Neural cell (in vitro differentiated cells): ENCODE measurements around the gene PLCXD3. TPM values are rescaled to one million over a fixed set of nuclear protein-coding genes. Genes with fewer than 3 reads are reported as not detected.

ENCODE experiments used
- H2AFZ ChIP-seq: fragments of 200-600, 300-800 bp; sonication (generic), shearing (Covaris generic); 2 replicates; pipeline ENCODE4 v1.6.0; 2014; ENCODE audit warnings: low read depth, mild to moderate bottlenecking, antibody characterized with exemption, low read length, moderate library complexity
- H3F3A ChIP-seq: fragments of 200-600 bp; shearing (Covaris generic); 2 replicates; pipeline ENCODE4 v1.6.1; 2016; ENCODE audit warnings: mild to moderate bottlenecking, moderate library complexity, mixed read lengths, antibody characterized with exemption, low read length; ENCODE audit not compliant: insufficient read depth, poor library complexity, severe bottlenecking
- H3K27ac ChIP-seq: fragments of 200-600, 300-800 bp; sonication (generic), shearing (Covaris generic); 2 replicates; pipeline ENCODE4 v1.5.1; 2014; ENCODE audit warnings: mild to moderate bottlenecking, low read length, moderate library complexity
- H3K27me3 ChIP-seq: fragments of 300-800, 200-600 bp; sonication (generic), shearing (Covaris generic); 2 replicates; pipeline ENCODE4 v1.6.0; 2014; ENCODE audit warnings: mild to moderate bottlenecking, low read depth, low read length, moderate library complexity; ENCODE audit not compliant: insufficient read depth
- H3K36me3 ChIP-seq: fragments of 300-800, 200-600 bp; sonication (generic), shearing (Covaris generic); 2 replicates; pipeline ENCODE4 v1.5.1; 2014; ENCODE audit warnings: mild to moderate bottlenecking, antibody characterized with exemption, low read length, moderate library complexity; ENCODE audit not compliant: insufficient read depth
- H3K4me2 ChIP-seq: fragments of 300-800, 200-600 bp; sonication (generic), shearing (Covaris generic); 2 replicates; pipeline ENCODE4 v1.6.0; 2014; ENCODE audit warnings: mild to moderate bottlenecking, low read length
- H3K4me3 ChIP-seq: fragments of 300-800, 200-600 bp; sonication (generic), shearing (Covaris generic); 2 replicates; pipeline ENCODE4 v1.5.1; 2014; ENCODE audit warnings: mild to moderate bottlenecking, low read length, moderate library complexity
- H3K79me2 ChIP-seq: fragments of 200-600 bp; shearing (Covaris generic); replicated peaks from 2 replicates; pipeline ENCODE4 v1.6.0; 2014; ENCODE audit warnings: mild to moderate bottlenecking, low read length, moderate library complexity; ENCODE audit not compliant: insufficient read depth
- H3K9ac ChIP-seq: fragments of 300-800, 200-600 bp; sonication (generic), shearing (Covaris generic); 2 replicates; pipeline ENCODE4 v1.6.1; 2016; ENCODE audit warnings: mild to moderate bottlenecking, low read length, mixed read lengths
- H3K9me2 ChIP-seq: fragments of 200-600 bp; shearing (Covaris generic); 2 replicates; pipeline ENCODE4 v1.6.1; 2016; ENCODE audit warnings: mild to moderate bottlenecking, low read length, mixed read lengths; ENCODE audit not compliant: insufficient read depth
- H3K9me3 ChIP-seq: fragments of 200-600, 300-800 bp; sonication (generic), shearing (Covaris generic); 2 replicates; pipeline ENCODE4 v1.6.1; 2016; ENCODE audit warnings: mild to moderate bottlenecking, mixed run types, low read length, moderate library complexity, mixed read lengths
- H4K20me1 ChIP-seq: fragments of 200-600 bp; shearing (Covaris generic); 2 replicates; pipeline ENCODE4 v1.6.1; 2016; ENCODE audit warnings: mild to moderate bottlenecking, mixed run types; ENCODE audit not compliant: insufficient read depth
- CTCF ChIP-seq: fragments of 450-650 bp; IDR thresholded peaks from 2 replicates; pipeline ENCODE4 v1.5.1; 2014; ENCODE audit warnings: antibody characterized with exemption, mild to moderate bottlenecking, moderate library complexity; ENCODE audit not compliant: poor library complexity, severe bottlenecking
- EP300 ChIP-seq: fragments of 450-650 bp; conservative IDR thresholded peaks from 2 replicates; pipeline ENCODE4 v1.6.1; 2014; ENCODE audit warnings: antibody characterized with exemption, mild to moderate bottlenecking, moderate library complexity; ENCODE audit not compliant: poor library complexity, severe bottlenecking
- EZH2 ChIP-seq: fragments of 200-600, 300-800 bp; shearing (Covaris generic), sonication (generic); IDR thresholded peaks from 2 replicates; pipeline ENCODE4 v1.6.1; 2014; ENCODE audit warnings: antibody characterized with exemption, low read length, borderline replicate concordance, mild to moderate bottlenecking; ENCODE audit not compliant: insufficient read depth, poor library complexity, severe bottlenecking
- MXI1 ChIP-seq: fragments of 450-650 bp; conservative IDR thresholded peaks from 2 replicates; pipeline ENCODE4 v1.6.1; 2014; ENCODE audit warnings: antibody characterized with exemption, mild to moderate bottlenecking; ENCODE audit not compliant: poor library complexity, severe bottlenecking
- POLR2AphosphoS5 ChIP-seq: IDR thresholded peaks from 2 replicates; pipeline ENCODE4 v1.6.1; 2012
- RAD21 ChIP-seq: fragments of 450-650 bp; conservative IDR thresholded peaks from 2 replicates; pipeline ENCODE4 v1.6.1; 2014; ENCODE audit warnings: antibody characterized with exemption, mild to moderate bottlenecking, moderate library complexity
- REST ChIP-seq: IDR thresholded peaks from 2 replicates; pipeline ENCODE4 v1.6.1; 2012; ENCODE audit warnings: borderline replicate concordance
- SMC3 ChIP-seq: fragments of 450-650 bp; conservative IDR thresholded peaks from 2 replicates; pipeline ENCODE4 v1.6.1; 2014; ENCODE audit warnings: antibody characterized with exemption, mild to moderate bottlenecking, moderate library complexity; ENCODE audit not compliant: poor library complexity
- TAF1 ChIP-seq: IDR thresholded peaks from 2 replicates; pipeline ENCODE4 v1.6.1; 2012; ENCODE audit warnings: low read depth
- polyA plus RNA-seq: library from polyadenylated mRNA; depleted of rRNA; stranded (reverse); fragments of >200 nt; gene quantifications from 2 replicates; pipeline ENCODE4 v1.2.3, GENCODE V29; 2014

PLCXD3 gene
- polyA plus RNA-seq, 1 donor from 2014 or later, result 6.6 TPM

DNA sequence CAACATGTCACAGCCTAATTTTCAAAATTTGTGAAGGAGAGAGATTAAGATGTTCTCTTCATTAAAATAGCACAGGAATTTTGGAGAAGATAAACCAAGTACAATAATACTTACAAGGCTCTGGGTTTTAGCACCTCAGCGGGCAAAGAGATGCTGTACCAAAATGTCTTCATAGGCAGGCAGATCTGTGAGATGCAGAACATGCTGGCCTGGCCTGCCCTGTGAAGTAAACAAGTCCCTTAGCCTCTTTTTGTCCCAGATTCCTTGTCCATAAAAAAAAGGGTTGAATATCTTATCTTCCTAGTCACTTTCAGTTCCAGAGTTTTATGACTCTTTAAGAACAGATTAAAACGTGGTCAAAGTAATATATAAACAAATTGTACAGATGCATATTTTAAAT, 244.0 kb downstream of the PLCXD3 start:
- Histone ChIP-seq H3K9me2 (no peaks in the 10 kb centered on the region), H3K36me3 (no peaks in the 10 kb centered on the region), H3K27me3 (no peaks in the 10 kb centered on the region), H4K20me1 (no peaks in the 10 kb centered on the region), H3K4me2 (no peak overlapping the region), H2AFZ (no peak overlapping the region), H3K27ac (no peak overlapping the region), H3K9me3 (no peaks in the 10 kb centered on the region), H3K4me3 (no peak overlapping the region), H3K79me2 (no peaks in the 10 kb centered on the region), H3F3A (no peaks in the 10 kb centered on the region), H3K9ac (no peak overlapping the region)
- no peak for TF ChIP-seq EP300
- TF ChIP-seq CTCF, result no peak
- no peak for TF ChIP-seq EZH2
- TF ChIP-seq POLR2AphosphoS5, result no peak
- TF ChIP-seq REST, result no peak
- no peak for TF ChIP-seq RAD21
- no peak for TF ChIP-seq TAF1
- TF ChIP-seq SMC3, result no peak
- TF ChIP-seq MXI1, result no peak

DNA sequence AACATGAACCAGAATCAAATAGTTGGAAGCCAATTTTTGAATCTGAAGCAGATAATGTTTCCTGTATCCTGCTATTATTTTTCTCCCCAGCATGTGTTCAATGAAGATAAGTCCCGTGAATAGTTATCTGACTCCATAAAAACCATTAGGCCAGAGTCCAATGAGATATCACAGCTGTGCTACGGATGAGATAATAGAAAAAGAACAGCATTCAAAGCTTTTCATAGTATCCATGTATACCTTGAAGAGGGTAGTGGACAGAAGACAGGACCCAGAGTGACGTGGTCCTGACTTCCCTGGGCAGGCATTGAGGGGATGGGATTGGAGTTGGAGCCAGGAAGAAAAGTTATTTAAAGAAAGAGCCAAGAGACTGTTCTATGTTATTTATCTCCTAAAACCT, 246.4 kb downstream of the PLCXD3 start:
- H3K9me3 ChIP-seq, result no peaks in the 10 kb centered on the region
- no peak overlapping the region for H3K9ac ChIP-seq
- H3K79me2 ChIP-seq, result no peaks in the 10 kb centered on the region
- no peaks in the 10 kb centered on the region for H3F3A ChIP-seq
- no peak overlapping the region for H3K4me2 ChIP-seq
- H3K4me3 ChIP-seq, result no peak overlapping the region
- H3K36me3 ChIP-seq, result no peaks in the 10 kb centered on the region
- no peak overlapping the region for H2AFZ ChIP-seq
- no peak for TF ChIP-seq EP300
- no peak for TF ChIP-seq MXI1
- no peak for TF ChIP-seq CTCF
- H3K27me3 ChIP-seq, result no peaks in the 10 kb centered on the region
- no peaks in the 10 kb centered on the region for H3K9me2 ChIP-seq
- H3K27ac ChIP-seq, result no peak overlapping the region
- no peaks in the 10 kb centered on the region for H4K20me1 ChIP-seq
